SK-N-MC (cell line): ENCODE data around the gene TACR1.

Experiments used
- EZH2 ChIP-seq: fragments of 200-600 bp; sonication (generic); IDR thresholded peaks from one replicate; pipeline ENCODE4 v1.6.1; 2017; ENCODE audit warnings: antibody characterized with exemption
- POLR2AphosphoS5 ChIP-seq: IDR thresholded peaks from 2 replicates; pipeline ENCODE4 v1.6.1; 2012; ENCODE audit warnings: mild to moderate bottlenecking, low read depth, low read length, borderline replicate concordance

GRCh38 chr2:75195076-75195691, 4.1 kb downstream of the TACR1 start:
- TF ChIP-seq EZH2 (no peak), POLR2AphosphoS5 (no peak)
